Measurements from ENCODE around the gene MYO1B.
"Not testable (repeated sequence)": the region's sequence is repeated elsewhere in the genome, so short reads cannot be mapped to it uniquely, and the experiment has no call there.

Gene MYO1B

GRCh38 chr2:191451116-191451515 lies 205.9 kb downstream of the MYO1B start:
- Histone ChIP-seq H3K4me1 (ENCODE audit: insufficient read depth, low read length, poor library complexity, severe bottlenecking) (no peaks in the 10 kb centered on the region), H3K9me3 (ENCODE audit: insufficient read depth, low read depth, low read length) (no peaks in the 10 kb centered on the region), H3K9ac (ENCODE audit: low read depth, low read length, poor library complexity, severe bottlenecking) (no peak overlapping the region), H3K36me3 (ENCODE audit: insufficient read depth, low read length) (no peaks in the 10 kb centered on the region), H3K79me2 (ENCODE audit: insufficient read depth, low read length) (no peaks in the 10 kb centered on the region), H2AFZ (ENCODE audit: low read length) (no peak overlapping the region), H3K27me3 (ENCODE audit: insufficient read depth, low read length, poor library complexity, severe bottlenecking) (no peaks in the 10 kb centered on the region), H3K4me3 (ENCODE audit: low read length, poor library complexity, severe bottlenecking) (no peak overlapping the region), H3F3A (ENCODE audit: low read depth) (no peaks in the 10 kb centered on the region), H3K4me2 (ENCODE audit: low read depth, low read length, poor library complexity, severe bottlenecking) (no peak overlapping the region), H4K20me1 (ENCODE audit: insufficient read depth, low read length, poor library complexity, severe bottlenecking) (no peaks in the 10 kb centered on the region), H3K9me2 (replicated peaks; ENCODE audit: low read depth, low read length) (no peaks in the 10 kb centered on the region)
- TF ChIP-seq, protein P1, sequence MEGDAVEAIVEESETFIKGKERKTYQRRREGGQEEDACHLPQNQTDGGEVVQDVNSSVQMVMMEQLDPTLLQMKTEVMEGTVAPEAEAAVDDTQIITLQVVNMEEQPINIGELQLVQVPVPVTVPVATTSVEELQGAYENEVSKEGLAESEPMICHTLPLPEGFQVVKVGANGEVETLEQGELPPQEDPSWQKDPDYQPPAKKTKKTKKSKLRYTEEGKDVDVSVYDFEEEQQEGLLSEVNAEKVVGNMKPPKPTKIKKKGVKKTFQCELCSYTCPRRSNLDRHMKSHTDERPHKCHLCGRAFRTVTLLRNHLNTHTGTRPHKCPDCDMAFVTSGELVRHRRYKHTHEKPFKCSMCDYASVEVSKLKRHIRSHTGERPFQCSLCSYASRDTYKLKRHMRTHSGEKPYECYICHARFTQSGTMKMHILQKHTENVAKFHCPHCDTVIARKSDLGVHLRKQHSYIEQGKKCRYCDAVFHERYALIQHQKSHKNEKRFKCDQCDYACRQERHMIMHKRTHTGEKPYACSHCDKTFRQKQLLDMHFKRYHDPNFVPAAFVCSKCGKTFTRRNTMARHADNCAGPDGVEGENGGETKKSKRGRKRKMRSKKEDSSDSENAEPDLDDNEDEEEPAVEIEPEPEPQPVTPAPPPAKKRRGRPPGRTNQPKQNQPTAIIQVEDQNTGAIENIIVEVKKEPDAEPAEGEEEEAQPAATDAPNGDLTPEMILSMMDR (conservative IDR thresholded peaks at IDR 0.05; ENCODE audit: low read length): no peak

- no peaks in the 10 kb centered on the region for H4K20me1 ChIP-seq (ENCODE audit: insufficient read depth, low read length, poor library complexity, severe bottlenecking)
- no peak for TF ChIP-seq EZH2phosphoT487 (IDR thresholded peaks at IDR 0.05; ENCODE audit: borderline replicate concordance)
- TF ChIP-seq, protein P1 (conservative IDR thresholded peaks at IDR 0.05; ENCODE audit: low read length): no peak
- no peaks in the 10 kb centered on the region for H3K36me3 ChIP-seq (ENCODE audit: insufficient read depth, low read length)
- no peaks in the 10 kb centered on the region for H3K9me2 ChIP-seq (replicated peaks; ENCODE audit: low read depth, low read length)
- H3K4me1 ChIP-seq (ENCODE audit: insufficient read depth, low read length, poor library complexity, severe bottlenecking): no peaks in the 10 kb centered on the region
- no peaks in the 10 kb centered on the region for H3K27me3 ChIP-seq (ENCODE audit: insufficient read depth, low read length, poor library complexity, severe bottlenecking)
- H3K9ac ChIP-seq (ENCODE audit: low read depth, low read length, poor library complexity, severe bottlenecking): no peak overlapping the region
- H3K4me2 ChIP-seq (ENCODE audit: low read depth, low read length, poor library complexity, severe bottlenecking): no peak overlapping the region
- H3K4me3 ChIP-seq (ENCODE audit: low read length, poor library complexity, severe bottlenecking): no peak overlapping the region
- no peaks in the 10 kb centered on the region for H3F3A ChIP-seq (ENCODE audit: low read depth)
- H3K9me3 ChIP-seq (ENCODE audit: insufficient read depth, low read depth, low read length): no peaks in the 10 kb centered on the region
- no peak overlapping the region for H2AFZ ChIP-seq (ENCODE audit: low read length)
- no peaks in the 10 kb centered on the region for H3K79me2 ChIP-seq (ENCODE audit: insufficient read depth, low read length)
Observed at GRCh38 chr2:191452065-191452464, 206.9 kb downstream of the MYO1B start.

DNA sequence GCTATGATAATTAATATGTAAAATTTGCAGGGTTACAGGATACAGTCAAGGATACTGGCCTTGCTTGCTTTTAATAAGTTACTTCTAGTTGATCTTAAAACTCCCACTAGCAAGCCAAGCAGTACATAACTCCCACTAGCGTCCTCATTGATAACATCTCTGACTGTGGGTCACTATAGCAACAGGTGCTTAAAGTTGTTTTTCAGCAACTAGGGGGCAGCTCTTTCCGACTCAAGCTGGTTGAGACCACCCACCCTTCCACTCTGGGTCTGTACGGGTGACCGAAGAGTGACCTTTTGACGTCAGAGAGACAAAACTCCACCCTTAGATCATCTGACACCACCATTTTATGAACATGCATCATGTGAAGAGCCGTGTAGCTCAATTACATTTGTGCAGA lies 208.6 kb downstream of the MYO1B start:
- H3K4me1 ChIP-seq (ENCODE audit: insufficient read depth, low read length, poor library complexity, severe bottlenecking): no peaks in the 10 kb centered on the region
- no peak overlapping the region for H3K9ac ChIP-seq (ENCODE audit: low read depth, low read length, poor library complexity, severe bottlenecking)
- no peak overlapping the region for H2AFZ ChIP-seq (ENCODE audit: low read length)
- no peak overlapping the region for H3K4me3 ChIP-seq (ENCODE audit: low read length, poor library complexity, severe bottlenecking)
- H3K9me3 ChIP-seq (ENCODE audit: insufficient read depth, low read depth, low read length): no peaks in the 10 kb centered on the region
- H3F3A ChIP-seq (ENCODE audit: low read depth): no peaks in the 10 kb centered on the region
- no peaks in the 10 kb centered on the region for H3K79me2 ChIP-seq (ENCODE audit: insufficient read depth, low read length)
- H3K27me3 ChIP-seq (ENCODE audit: insufficient read depth, low read length, poor library complexity, severe bottlenecking): no peaks in the 10 kb centered on the region
- no peaks in the 10 kb centered on the region for H3K36me3 ChIP-seq (ENCODE audit: insufficient read depth, low read length)
- TF ChIP-seq, protein P1 (conservative IDR thresholded peaks at IDR 0.05; ENCODE audit: low read length): no peak
- no peak for TF ChIP-seq EZH2phosphoT487 (IDR thresholded peaks at IDR 0.05; ENCODE audit: borderline replicate concordance)
- H4K20me1 ChIP-seq (ENCODE audit: insufficient read depth, low read length, poor library complexity, severe bottlenecking): no peaks in the 10 kb centered on the region
- H3K9me2 ChIP-seq (replicated peaks; ENCODE audit: low read depth, low read length): no peaks in the 10 kb centered on the region
- no peak overlapping the region for H3K4me2 ChIP-seq (ENCODE audit: low read depth, low read length, poor library complexity, severe bottlenecking)

GRCh38 chr2:191456506-191456905 lies 211.3 kb downstream of the MYO1B start:
- not testable (repeated sequence) for H3K79me2 ChIP-seq (ENCODE audit: insufficient read depth, low read length); H3K4me2 ChIP-seq (ENCODE audit: low read depth, low read length, poor library complexity, severe bottlenecking); H3K9me2 ChIP-seq (replicated peaks; ENCODE audit: low read depth, low read length); H2AFZ ChIP-seq (ENCODE audit: low read length); H3K4me1 ChIP-seq (ENCODE audit: insufficient read depth, low read length, poor library complexity, severe bottlenecking); H3K27me3 ChIP-seq (ENCODE audit: insufficient read depth, low read length, poor library complexity, severe bottlenecking); H3F3A ChIP-seq (ENCODE audit: low read depth); H3K9ac ChIP-seq (ENCODE audit: low read depth, low read length, poor library complexity, severe bottlenecking); H3K4me3 ChIP-seq (ENCODE audit: low read length, poor library complexity, severe bottlenecking); H3K36me3 ChIP-seq (ENCODE audit: insufficient read depth, low read length); H3K9me3 ChIP-seq (ENCODE audit: insufficient read depth, low read depth, low read length); H4K20me1 ChIP-seq (ENCODE audit: insufficient read depth, low read length, poor library complexity, severe bottlenecking)

Data from Loucy (cell line).